HG03159 (cell line): Measurements from ENCODE around the gene C14orf93.
A peak's percentile ranks its signal among the peaks of the same experiment; 100 is the strongest.

Experiments
- ATAC-seq: cut with Tn5 transposase; IDR thresholded peaks from one replicate; pipeline ENCODE4 v1.9.1; 2021; ENCODE audit warnings: mild to moderate bottlenecking, moderate library complexity; ENCODE audit not compliant: unreplicated experiment

Gene C14orf93

GRCh38 chr14:23045419-23046357 is 35.7 kb upstream of the C14orf93 start:
- ATAC-seq, result no peak

GRCh38 chr14:23044840-23045239 is 34.9 kb upstream of the C14orf93 start:
- ATAC-seq, result no peak

- ATAC-seq, result no peak
Measured at GRCh38 chr14:23043754-23044153, 33.8 kb upstream of the C14orf93 start.

DNA sequence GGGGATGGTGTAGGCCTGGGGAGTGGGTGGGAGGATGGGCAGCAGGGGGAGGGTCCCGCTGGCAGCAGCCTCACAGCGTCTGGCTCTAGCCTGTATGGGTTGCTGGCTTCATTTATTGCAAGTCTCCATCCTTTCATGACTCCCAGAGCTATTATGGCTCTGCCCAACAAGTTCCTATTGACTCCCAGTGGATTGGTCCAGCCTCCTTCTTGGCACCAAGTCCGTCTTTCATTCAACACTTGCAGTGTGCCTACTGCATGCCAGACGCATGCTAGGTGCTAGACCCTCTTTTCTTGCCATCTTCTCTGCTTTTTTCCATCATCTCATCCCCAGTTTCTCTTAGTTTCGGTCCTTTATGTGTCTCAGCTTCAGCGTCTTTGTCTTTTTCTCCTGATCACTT is 33.2 kb upstream of the C14orf93 start:
- no peak for ATAC-seq

- ATAC-seq, result no peak
Measured at GRCh38 chr14:23042162-23042965, 32.4 kb upstream of the C14orf93 start, which contains the start of gene PSMB11. PSMB11 (plus strand) TSS chr14:23042212; CDS start chr14:23042226, 14 bp downstream.

- no peak for ATAC-seq
Measured at GRCh38 chr14:23041729-23042128, 31.8 kb upstream of the C14orf93 start.

DNA sequence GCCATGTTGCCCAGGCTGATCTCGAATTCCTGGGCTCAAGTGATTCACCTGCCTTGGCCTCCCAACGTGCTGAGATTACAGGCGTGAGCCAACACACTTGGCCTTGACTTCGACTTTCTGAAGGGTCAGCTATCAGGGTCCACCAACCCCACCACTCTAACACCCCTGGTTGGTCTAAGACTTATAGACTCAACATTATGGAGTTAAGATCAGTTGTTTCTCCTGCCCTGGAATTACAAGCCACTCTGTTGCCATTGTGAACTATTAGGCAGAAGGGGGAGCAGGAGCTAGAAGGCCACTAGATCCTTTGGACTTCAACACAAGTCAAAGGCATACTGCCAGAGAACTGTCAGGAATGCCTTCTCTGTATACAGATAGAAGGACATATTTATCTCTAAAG is 30.2 kb upstream of the C14orf93 start:
- ATAC-seq, result no peak

- no peak for ATAC-seq
Measured at GRCh38 chr14:23035303-23036144, 25.6 kb upstream of the C14orf93 start.

DNA sequence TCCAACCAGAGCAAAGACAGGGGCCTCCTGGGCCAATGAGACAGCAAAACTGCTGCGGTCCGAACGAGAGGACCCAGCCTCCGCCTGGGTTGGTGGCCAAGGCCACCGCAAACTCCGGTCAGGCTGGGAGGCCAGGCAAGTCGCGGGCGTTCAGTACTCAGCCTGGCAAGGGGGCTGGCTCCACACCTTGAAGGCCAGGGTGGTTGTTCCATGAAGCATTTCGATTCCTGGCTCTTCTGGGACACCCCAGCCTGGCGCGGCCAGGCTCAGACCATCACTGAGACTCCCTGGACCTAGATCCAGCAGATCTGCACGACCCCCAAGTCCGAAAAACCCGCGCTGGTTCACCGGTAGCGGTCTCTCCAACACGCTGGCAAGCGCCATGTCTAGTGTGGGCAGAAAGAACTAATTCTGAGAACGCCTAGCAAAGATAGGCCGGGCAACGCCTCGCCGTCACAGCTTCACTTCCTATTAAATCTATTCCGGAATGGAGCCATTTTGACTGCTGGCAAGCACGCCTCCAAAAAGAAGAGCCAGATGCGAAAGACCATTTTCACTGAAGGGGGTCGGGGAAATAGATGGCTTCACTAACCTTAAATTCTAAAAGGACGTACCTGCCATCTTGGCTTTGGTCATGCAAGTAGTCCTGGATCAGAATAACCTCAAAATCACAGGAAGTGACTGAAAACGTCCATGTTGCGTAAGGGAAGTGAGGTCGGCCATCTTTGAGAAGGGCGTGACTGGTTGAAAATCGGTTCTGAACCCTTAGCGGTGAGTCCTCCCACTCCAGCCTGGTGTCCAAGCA is 24.8 kb upstream of the C14orf93 start, which contains the start of gene PSMB5:
Gene PSMB5 (minus strand): TSS at position 403 of the 805 bp plus-strand sequence. CDS start 19 bp downstream, at position 384.
- peak; percentile 89 for ATAC-seq

DNA sequence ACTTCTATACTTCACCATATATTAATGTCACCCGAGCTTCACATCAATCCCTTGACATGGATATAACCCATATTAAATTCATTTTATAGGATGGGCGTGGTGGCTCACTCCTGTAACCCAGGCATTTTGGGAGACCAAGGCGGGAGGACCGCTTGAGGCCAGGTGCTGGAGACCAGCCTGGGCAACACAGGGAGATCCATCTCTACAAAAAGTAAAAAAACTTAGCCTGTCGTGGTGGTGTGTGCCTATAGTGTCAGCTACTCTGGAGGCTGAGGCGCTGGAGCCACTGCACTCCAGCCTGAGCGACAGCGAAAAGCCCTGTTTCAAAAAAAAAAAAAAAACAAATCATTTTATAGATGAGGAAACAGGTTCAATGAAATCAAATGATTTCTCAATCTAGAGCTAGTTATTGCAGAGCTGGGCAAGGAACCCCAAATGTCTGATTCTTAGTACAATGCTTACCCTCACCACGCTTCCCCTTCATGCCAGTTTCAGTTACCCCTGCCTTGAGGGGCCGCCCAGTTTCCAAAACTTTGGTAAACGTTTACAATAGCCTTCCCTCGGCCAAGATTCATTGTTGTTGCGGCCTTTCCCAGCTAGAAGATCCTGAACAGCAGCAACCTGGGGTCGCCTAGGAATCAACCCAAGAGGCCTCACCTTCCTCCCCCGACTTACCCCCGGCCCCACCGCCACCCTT is 24.0 kb upstream of the C14orf93 start:
- ATAC-seq, result no peak

GRCh38 chr14:23033251-23033727 is 23.3 kb upstream of the C14orf93 start:
- ATAC-seq, result no peak

DNA sequence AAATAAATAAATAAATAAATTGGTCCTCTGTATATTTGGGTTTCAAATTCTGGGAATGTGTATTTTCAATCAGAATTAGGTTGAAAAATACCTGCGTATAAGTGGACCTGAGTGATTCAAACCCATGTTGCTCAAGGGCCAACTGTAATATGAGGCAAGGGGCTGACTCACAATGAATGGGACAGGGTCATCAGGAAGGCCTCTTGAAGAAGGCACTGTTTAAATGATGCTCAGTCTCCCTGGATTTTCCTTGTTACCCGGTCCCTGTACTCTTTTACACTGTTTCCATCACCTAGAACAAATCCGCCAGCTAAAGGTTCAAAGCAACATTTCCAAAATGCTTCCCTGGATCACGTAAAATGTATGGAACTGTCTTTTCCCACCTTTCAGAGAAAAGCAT is 21.0 kb upstream of the C14orf93 start:
- ATAC-seq, result no peak

GRCh38 chr14:23028799-23029198 is 18.9 kb upstream of the C14orf93 start:
- no peak for ATAC-seq

GRCh38 chr14:23025151-23025814 is 15.3 kb upstream of the C14orf93 start:
- ATAC-seq, result no peak

- ATAC-seq, result no peak
Measured at GRCh38 chr14:23024612-23025075, 14.7 kb upstream of the C14orf93 start.

- no peak for ATAC-seq
Measured at GRCh38 chr14:23023795-23024152, 13.8 kb upstream of the C14orf93 start.

- ATAC-seq, result no peak
Measured at GRCh38 chr14:23023022-23023794, 13.3 kb upstream of the C14orf93 start.
